Left ventricle myocardium inferior (tissue), 1 donor: ENCODE measurements around the gene ADAM12. TPM values are rescaled to one million over a fixed set of nuclear protein-coding genes. Genes with fewer than 3 reads are reported as not detected.

Source experiments
- DNase-seq: peaks from one replicate; pipeline ENCODE4 v3.0.0-alpha.2; 2020
- H3K27ac ChIP-seq: fragments of 200-600 bp; replicated peaks from 2 replicates; pipeline ENCODE4 v1.8.0; 2021
- H3K27me3 ChIP-seq: fragments of 200-600 bp; 2 replicates; pipeline ENCODE4 v1.8.0; 2021; ENCODE audit warnings: low read depth
- H3K36me3 ChIP-seq: fragments of 200-600 bp; 2 replicates; pipeline ENCODE4 v1.8.0; 2021
- H3K4me1 ChIP-seq: fragments of 200-600 bp; 2 replicates; pipeline ENCODE4 v1.8.0; 2021
- H3K4me3 ChIP-seq: fragments of 200-600 bp; 2 replicates; pipeline ENCODE4 v1.8.0; 2021; ENCODE audit warnings: mild to moderate bottlenecking, moderate library complexity
- H3K9me3 ChIP-seq: fragments of 200-600 bp; replicated peaks from 2 replicates; pipeline ENCODE4 v1.8.0; 2021
- CTCF ChIP-seq: fragments of 200-600 bp; IDR thresholded peaks from 2 replicates; pipeline ENCODE4 v1.8.0; 2021; ENCODE audit warnings: antibody characterized with exemption, mild to moderate bottlenecking, borderline replicate concordance
- intact Hi-C: fragments of 100-400 bp; cut with micrococcal nuclease; formaldehyde crosslinking; loops from one replicate; pipeline ENCODE4 v1.11.0; 2022
- total RNA-seq: library from RNA; stranded (reverse); fragmentation: NEBNext Ultra II Directional; extraction: Animal tissue kit (Norgen Biotek cat#: 25700); gene quantifications from one replicate; pipeline ENCODE4 v1.2.1, GENCODE V29; 2021
- donor health status: DM: no; HTN: yes; CAD: no; lungs with severe emphysema.

The ADAM12 gene
- total RNA-seq, 1 donor from 2014 or later = 0.27 TPM

GRCh38 chr10:126301701-126302475 is 86.4 kb downstream of the ADAM12 start:
- Histone ChIP-seq H3K27ac (no peak overlapping the region), H3K36me3 (no peaks in the 10 kb centered on the region)
- intact Hi-C loops = no loop called here

GRCh38 chr10:126294451-126294850 is 93.8 kb downstream of the ADAM12 start:
- Histone ChIP-seq H3K9me3 (peaks cover 9% of the 10 kb centered on the region), H3K36me3 (no peaks in the 10 kb centered on the region), H3K27me3 (peaks cover 10% of the 10 kb centered on the region), H3K4me3 (no peak overlapping the region), H3K4me1 (no peaks in the 10 kb centered on the region), H3K27ac (no peak overlapping the region)
- intact Hi-C loops = no loop called here
- no peak for TF ChIP-seq CTCF
- no peak for DNase-seq

More at GRCh38 chr10:126301701-126302475, 86.4 kb downstream of the ADAM12 start:
- TF ChIP-seq CTCF = no peak
- Histone ChIP-seq H3K9me3 (peaks cover 30% of the 10 kb centered on the region), H3K4me1 (no peaks in the 10 kb centered on the region), H3K4me3 (no peak overlapping the region), H3K27me3 (no peaks in the 10 kb centered on the region)
- DNase-seq = no peak

GRCh38 chr10:126290232-126290631 is 98.0 kb downstream of the ADAM12 start:
- TF ChIP-seq CTCF = no peak
- Histone ChIP-seq H3K27ac (no peak overlapping the region), H3K4me3 (no peak overlapping the region), H3K9me3 (no peaks in the 10 kb centered on the region), H3K4me1 (no peaks in the 10 kb centered on the region), H3K36me3 (no peaks in the 10 kb centered on the region), H3K27me3 (peaks cover 28% of the 10 kb centered on the region)
- no peak for DNase-seq
- intact Hi-C loops = no loop called here

- H3K36me3 ChIP-seq = no peaks in the 10 kb centered on the region
- intact Hi-C loops = no loop called here
- no peak overlapping the region for H3K4me3 ChIP-seq
- H3K27ac ChIP-seq = no peak overlapping the region
- H3K9me3 ChIP-seq = no peaks in the 10 kb centered on the region
- DNase-seq = no peak
- peaks cover 25% of the 10 kb centered on the region for H3K27me3 ChIP-seq
- TF ChIP-seq CTCF = no peak
- H3K4me1 ChIP-seq = no peaks in the 10 kb centered on the region
Observed at GRCh38 chr10:126288547-126289493, 99.5 kb downstream of the ADAM12 start.

- Histone ChIP-seq H3K4me3 (no peak overlapping the region), H3K27ac (no peak overlapping the region), H3K27me3 (peaks cover 18% of the 10 kb centered on the region), H3K36me3 (no peaks in the 10 kb centered on the region), H3K9me3 (no peaks in the 10 kb centered on the region), H3K4me1 (no peaks in the 10 kb centered on the region)
- DNase-seq = no peak
- intact Hi-C loops = no loop called here
- no peak for TF ChIP-seq CTCF
Observed at GRCh38 chr10:126286256-126286780, 102.0 kb downstream of the ADAM12 start.
